Measurements from ENCODE around the gene FXYD3.
A peak's percentile ranks its signal among the peaks of the same experiment; 100 is the strongest.

The FXYD3 gene

GRCh38 chr19:35164418-35164817 lies 48.8 kb downstream of the FXYD3 start:
- Mint-ChIP-seq H3K9me3 (peaks cover 16% of the 10 kb centered on the region), H3K4me1 (peaks cover 43% of the 10 kb centered on the region), H3K36me3 (peaks cover 96% of the 10 kb centered on the region), H3K27me3 (no peaks in the 10 kb centered on the region), H3K4me3 (no peak overlapping the region), H3K27ac (peak overlapping the region; percentile 67)
- ATAC-seq: no peak

- no peak overlapping the region for H3K4me3 Mint-ChIP-seq
- ATAC-seq: no peak
- peaks cover 16% of the 10 kb centered on the region for H3K9me3 Mint-ChIP-seq
- H3K4me1 Mint-ChIP-seq: peaks cover 44% of the 10 kb centered on the region
- no peaks in the 10 kb centered on the region for H3K27me3 Mint-ChIP-seq
- H3K36me3 Mint-ChIP-seq: peaks cover 95% of the 10 kb centered on the region
- H3K27ac Mint-ChIP-seq: peak overlapping the region; percentile 67
Measured at GRCh38 chr19:35165200-35166058, 49.8 kb downstream of the FXYD3 start.

GRCh38 chr19:35166100-35167063 lies 50.8 kb downstream of the FXYD3 start:
- no peaks in the 10 kb centered on the region for H3K27me3 Mint-ChIP-seq
- peak overlapping the region; percentile 91 for H3K27ac Mint-ChIP-seq
- H3K9me3 Mint-ChIP-seq: peaks cover 14% of the 10 kb centered on the region
- H3K36me3 Mint-ChIP-seq: peaks cover 85% of the 10 kb centered on the region
- no peak overlapping the region for H3K4me3 Mint-ChIP-seq
- H3K4me1 Mint-ChIP-seq: peaks cover 44% of the 10 kb centered on the region
- no peak for ATAC-seq

- peak; percentile 73 for ATAC-seq
- Mint-ChIP-seq H3K4me3 (peak overlapping the region; percentile 14), H3K4me1 (peaks cover 48% of the 10 kb centered on the region), H3K9me3 (peaks cover 9% of the 10 kb centered on the region), H3K27ac (peak overlapping the region; percentile 91), H3K36me3 (peaks cover 74% of the 10 kb centered on the region), H3K27me3 (no peaks in the 10 kb centered on the region)
Measured at GRCh38 chr19:35167251-35168119, 51.9 kb downstream of the FXYD3 start.

GRCh38 chr19:35168196-35168595 lies 52.6 kb downstream of the FXYD3 start:
- peaks cover 67% of the 10 kb centered on the region for H3K36me3 Mint-ChIP-seq
- peaks cover 48% of the 10 kb centered on the region for H3K4me1 Mint-ChIP-seq
- H3K27me3 Mint-ChIP-seq: no peaks in the 10 kb centered on the region
- H3K27ac Mint-ChIP-seq: peak overlapping the region; percentile 91
- no peak overlapping the region for H3K4me3 Mint-ChIP-seq
- peaks cover 9% of the 10 kb centered on the region for H3K9me3 Mint-ChIP-seq
- no peak for ATAC-seq

- peaks cover 55% of the 10 kb centered on the region for H3K36me3 Mint-ChIP-seq
- no peak overlapping the region for H3K4me3 Mint-ChIP-seq
- no peaks in the 10 kb centered on the region for H3K27me3 Mint-ChIP-seq
- no peak for ATAC-seq
- peaks cover 53% of the 10 kb centered on the region for H3K4me1 Mint-ChIP-seq
- H3K27ac Mint-ChIP-seq: peak overlapping the region; percentile 91
- H3K9me3 Mint-ChIP-seq: peaks cover 6% of the 10 kb centered on the region
Measured at GRCh38 chr19:35169221-35169995, 53.8 kb downstream of the FXYD3 start.

GRCh38 chr19:35170359-35171061 lies 54.9 kb downstream of the FXYD3 start:
- peaks cover 6% of the 10 kb centered on the region for H3K9me3 Mint-ChIP-seq
- no peaks in the 10 kb centered on the region for H3K27me3 Mint-ChIP-seq
- peak overlapping the region; percentile 91 for H3K27ac Mint-ChIP-seq
- peaks cover 44% of the 10 kb centered on the region for H3K36me3 Mint-ChIP-seq
- no peak overlapping the region for H3K4me3 Mint-ChIP-seq
- H3K4me1 Mint-ChIP-seq: peaks cover 60% of the 10 kb centered on the region
- ATAC-seq: no peak

- H3K36me3 Mint-ChIP-seq: peaks cover 32% of the 10 kb centered on the region
- no peak overlapping the region for H3K4me3 Mint-ChIP-seq
- peaks cover 54% of the 10 kb centered on the region for H3K4me1 Mint-ChIP-seq
- H3K9me3 Mint-ChIP-seq: no peaks in the 10 kb centered on the region
- peak overlapping the region; percentile 69 for H3K27ac Mint-ChIP-seq
- ATAC-seq: no peak
- H3K27me3 Mint-ChIP-seq: no peaks in the 10 kb centered on the region
Measured at GRCh38 chr19:35171730-35172129, 56.1 kb downstream of the FXYD3 start.

Data from stimulated activated memory B cell treated with anti-CD40 and anti-IgM and Interleukin-4, amounts not matched to agents 10 μg/mL and 1 μg/mL and 100 μg/mL, for 72 hours (primary cell).